Activated T-helper 1 cell treated with anti-CD3 and anti-CD28 coated beads, Interleukin-2, amount 50 U/mL, for 16 hours (primary cell): ENCODE results near the gene MYO15A.

Experiments
- DNase-seq, 2 donors: peaks; one replicate each; pipeline ENCODE4 v3.0.0-alpha.2; 2020; ENCODE audit warnings: low read depth in 1 of 2, low spot score in 1 of 2

Gene MYO15A

GRCh38 chr17:18101828-18102227, 6.7 kb upstream of the MYO15A start:
- no peak for DNase-seq

- no peak for DNase-seq
Observed at GRCh38 chr17:18102640-18103039, 5.9 kb upstream of the MYO15A start.

- no peak for DNase-seq
Observed at GRCh38 chr17:18105027-18105426, 3.5 kb upstream of the MYO15A start.

GRCh38 chr17:18105595-18105994, 3.0 kb upstream of the MYO15A start:
- no peak for DNase-seq

GRCh38 chr17:18106211-18106610, 2.3 kb upstream of the MYO15A start:
- no peak for DNase-seq

- DNase-seq = no peak
Observed at GRCh38 chr17:18107061-18107790, 1.3 kb upstream of the MYO15A start.

- no peak for DNase-seq
Observed at GRCh38 chr17:18107971-18108370, 585 bp upstream of the MYO15A start.

- DNase-seq = no peak
Observed at GRCh38 chr17:18109935-18110485, 1.5 kb downstream of the MYO15A start.

- DNase-seq = no peak
Observed at GRCh38 chr17:18110636-18111145, 2.1 kb downstream of the MYO15A start.

- no peak for DNase-seq
Observed at GRCh38 chr17:18111330-18111971, 2.9 kb downstream of the MYO15A start.

GRCh38 chr17:18115517-18115916, 7.0 kb downstream of the MYO15A start:
- DNase-seq = no peak

GRCh38 chr17:18116078-18116477, 7.5 kb downstream of the MYO15A start:
- no peak for DNase-seq

- DNase-seq = no peak
Observed at GRCh38 chr17:18117533-18117932, 9.0 kb downstream of the MYO15A start.

GRCh38 chr17:18117982-18118975, 9.7 kb downstream of the MYO15A start:
- no peak for DNase-seq

- DNase-seq = no peak
Observed at GRCh38 chr17:18119166-18119745, 10.7 kb downstream of the MYO15A start.

GRCh38 chr17:18119938-18120337, 11.4 kb downstream of the MYO15A start:
- DNase-seq = no peak

GRCh38 chr17:18120461-18121017, 12.0 kb downstream of the MYO15A start:
- DNase-seq = no peak

- no peak for DNase-seq
Observed at GRCh38 chr17:18121144-18121910, 12.8 kb downstream of the MYO15A start.

GRCh38 chr17:18122990-18123753, 14.6 kb downstream of the MYO15A start:
- no peak for DNase-seq
